GM12873 (cell line): ENCODE results near the gene PSAT1.

Source experiments
- CTCF ChIP-seq: IDR thresholded peaks from 2 replicates; pipeline ENCODE4 v1.5.1; 2012; ENCODE audit warnings: low read depth, mild to moderate bottlenecking, moderate library complexity, low read length, control low read depth; ENCODE audit not compliant: insufficient read depth; ENCODE audit errors: missing control alignments

Gene PSAT1

GRCh38 chr9:78294290-78295176 is 2.4 kb upstream of the PSAT1 start:
- no peak for TF ChIP-seq CTCF

GRCh38 chr9:78295177-78295575 is 1.7 kb upstream of the PSAT1 start:
- TF ChIP-seq CTCF = no peak

- TF ChIP-seq CTCF = no peak
Measured at GRCh38 chr9:78295731-78296130, 1.2 kb upstream of the PSAT1 start.

GRCh38 chr9:78296201-78296892 is 578 bp upstream of the PSAT1 start:
- TF ChIP-seq CTCF = no peak

GRCh38 chr9:78297672-78297961 is 692 bp downstream of the PSAT1 start:
- no peak for TF ChIP-seq CTCF

GRCh38 chr9:78298046-78298765 is 1.3 kb downstream of the PSAT1 start:
- no peak for TF ChIP-seq CTCF

- no peak for TF ChIP-seq CTCF
Measured at GRCh38 chr9:78300209-78300608, 3.3 kb downstream of the PSAT1 start.
